Neural cell (in vitro differentiated cells): Measurements from ENCODE around the gene SOS1. TPM values are rescaled to one million over a fixed set of nuclear protein-coding genes. Genes with fewer than 3 reads are reported as not detected.

Source experiments
- H2AFZ ChIP-seq: fragments of 200-600, 300-800 bp; sonication (generic), shearing (Covaris generic); 2 replicates; pipeline ENCODE4 v1.6.0; 2014; ENCODE audit warnings: low read depth, mild to moderate bottlenecking, antibody characterized with exemption, low read length, moderate library complexity
- H3F3A ChIP-seq: fragments of 200-600 bp; shearing (Covaris generic); 2 replicates; pipeline ENCODE4 v1.6.1; 2016; ENCODE audit warnings: mild to moderate bottlenecking, moderate library complexity, mixed read lengths, antibody characterized with exemption, low read length; ENCODE audit not compliant: insufficient read depth, poor library complexity, severe bottlenecking
- H3K27ac ChIP-seq: fragments of 200-600, 300-800 bp; sonication (generic), shearing (Covaris generic); 2 replicates; pipeline ENCODE4 v1.5.1; 2014; ENCODE audit warnings: mild to moderate bottlenecking, low read length, moderate library complexity
- H3K27me3 ChIP-seq: fragments of 300-800, 200-600 bp; sonication (generic), shearing (Covaris generic); 2 replicates; pipeline ENCODE4 v1.6.0; 2014; ENCODE audit warnings: mild to moderate bottlenecking, low read depth, low read length, moderate library complexity; ENCODE audit not compliant: insufficient read depth
- H3K36me3 ChIP-seq: fragments of 300-800, 200-600 bp; sonication (generic), shearing (Covaris generic); 2 replicates; pipeline ENCODE4 v1.5.1; 2014; ENCODE audit warnings: mild to moderate bottlenecking, antibody characterized with exemption, low read length, moderate library complexity; ENCODE audit not compliant: insufficient read depth
- H3K4me2 ChIP-seq: fragments of 300-800, 200-600 bp; sonication (generic), shearing (Covaris generic); 2 replicates; pipeline ENCODE4 v1.6.0; 2014; ENCODE audit warnings: mild to moderate bottlenecking, low read length
- H3K4me3 ChIP-seq: fragments of 300-800, 200-600 bp; sonication (generic), shearing (Covaris generic); 2 replicates; pipeline ENCODE4 v1.5.1; 2014; ENCODE audit warnings: mild to moderate bottlenecking, low read length, moderate library complexity
- H3K79me2 ChIP-seq: fragments of 200-600 bp; shearing (Covaris generic); replicated peaks from 2 replicates; pipeline ENCODE4 v1.6.0; 2014; ENCODE audit warnings: mild to moderate bottlenecking, low read length, moderate library complexity; ENCODE audit not compliant: insufficient read depth
- H3K9ac ChIP-seq: fragments of 300-800, 200-600 bp; sonication (generic), shearing (Covaris generic); 2 replicates; pipeline ENCODE4 v1.6.1; 2016; ENCODE audit warnings: mild to moderate bottlenecking, low read length, mixed read lengths
- H3K9me2 ChIP-seq: fragments of 200-600 bp; shearing (Covaris generic); 2 replicates; pipeline ENCODE4 v1.6.1; 2016; ENCODE audit warnings: mild to moderate bottlenecking, low read length, mixed read lengths; ENCODE audit not compliant: insufficient read depth
- H3K9me3 ChIP-seq: fragments of 200-600, 300-800 bp; sonication (generic), shearing (Covaris generic); 2 replicates; pipeline ENCODE4 v1.6.1; 2016; ENCODE audit warnings: mild to moderate bottlenecking, mixed run types, low read length, moderate library complexity, mixed read lengths
- H4K20me1 ChIP-seq: fragments of 200-600 bp; shearing (Covaris generic); 2 replicates; pipeline ENCODE4 v1.6.1; 2016; ENCODE audit warnings: mild to moderate bottlenecking, mixed run types; ENCODE audit not compliant: insufficient read depth
- CTCF ChIP-seq: fragments of 450-650 bp; IDR thresholded peaks from 2 replicates; pipeline ENCODE4 v1.5.1; 2014; ENCODE audit warnings: antibody characterized with exemption, mild to moderate bottlenecking, moderate library complexity; ENCODE audit not compliant: poor library complexity, severe bottlenecking
- EP300 ChIP-seq: fragments of 450-650 bp; conservative IDR thresholded peaks from 2 replicates; pipeline ENCODE4 v1.6.1; 2014; ENCODE audit warnings: antibody characterized with exemption, mild to moderate bottlenecking, moderate library complexity; ENCODE audit not compliant: poor library complexity, severe bottlenecking
- EZH2 ChIP-seq: fragments of 200-600, 300-800 bp; shearing (Covaris generic), sonication (generic); IDR thresholded peaks from 2 replicates; pipeline ENCODE4 v1.6.1; 2014; ENCODE audit warnings: antibody characterized with exemption, low read length, borderline replicate concordance, mild to moderate bottlenecking; ENCODE audit not compliant: insufficient read depth, poor library complexity, severe bottlenecking
- MXI1 ChIP-seq: fragments of 450-650 bp; conservative IDR thresholded peaks from 2 replicates; pipeline ENCODE4 v1.6.1; 2014; ENCODE audit warnings: antibody characterized with exemption, mild to moderate bottlenecking; ENCODE audit not compliant: poor library complexity, severe bottlenecking
- POLR2AphosphoS5 ChIP-seq: IDR thresholded peaks from 2 replicates; pipeline ENCODE4 v1.6.1; 2012
- RAD21 ChIP-seq: fragments of 450-650 bp; conservative IDR thresholded peaks from 2 replicates; pipeline ENCODE4 v1.6.1; 2014; ENCODE audit warnings: antibody characterized with exemption, mild to moderate bottlenecking, moderate library complexity
- REST ChIP-seq: IDR thresholded peaks from 2 replicates; pipeline ENCODE4 v1.6.1; 2012; ENCODE audit warnings: borderline replicate concordance
- SMC3 ChIP-seq: fragments of 450-650 bp; conservative IDR thresholded peaks from 2 replicates; pipeline ENCODE4 v1.6.1; 2014; ENCODE audit warnings: antibody characterized with exemption, mild to moderate bottlenecking, moderate library complexity; ENCODE audit not compliant: poor library complexity
- TAF1 ChIP-seq: IDR thresholded peaks from 2 replicates; pipeline ENCODE4 v1.6.1; 2012; ENCODE audit warnings: low read depth
- polyA plus RNA-seq: library from polyadenylated mRNA; depleted of rRNA; stranded (reverse); fragments of >200 nt; gene quantifications from 2 replicates; pipeline ENCODE4 v1.2.3, GENCODE V29; 2014

Gene SOS1
- polyA plus RNA-seq, 1 donor from 2014 or later: 19.0 TPM

GRCh38 chr2:38997781-38998180, 123.1 kb downstream of the SOS1 start:
- no peak overlapping the region for H3K4me3 ChIP-seq
- no peaks in the 10 kb centered on the region for H4K20me1 ChIP-seq
- no peaks in the 10 kb centered on the region for H3K27me3 ChIP-seq
- no peak overlapping the region for H3K4me2 ChIP-seq
- H3K27ac ChIP-seq: no peak overlapping the region
- no peaks in the 10 kb centered on the region for H3K36me3 ChIP-seq
- H3K9ac ChIP-seq: no peak overlapping the region
- no peaks in the 10 kb centered on the region for H3K9me2 ChIP-seq
- no peak overlapping the region for H2AFZ ChIP-seq
- no peaks in the 10 kb centered on the region for H3K9me3 ChIP-seq
- TF ChIP-seq EP300 (no peak), POLR2AphosphoS5 (no peak), RAD21 (no peak), EZH2 (no peak), SMC3 (no peak), REST (no peak)
- H3F3A ChIP-seq: peaks cover 3% of the 10 kb centered on the region
- no peaks in the 10 kb centered on the region for H3K79me2 ChIP-seq

- Histone ChIP-seq H3K79me2 (no peaks in the 10 kb centered on the region), H3K9me2 (no peaks in the 10 kb centered on the region), H3K27me3 (no peaks in the 10 kb centered on the region), H3F3A (peaks cover 3% of the 10 kb centered on the region), H3K36me3 (peaks cover 5% of the 10 kb centered on the region), H3K27ac (no peak overlapping the region), H3K4me3 (no peak overlapping the region), H2AFZ (no peak overlapping the region), H3K9ac (no peak overlapping the region), H3K9me3 (no peaks in the 10 kb centered on the region), H4K20me1 (no peaks in the 10 kb centered on the region), H3K4me2 (no peak overlapping the region)
- no peak for TF ChIP-seq RAD21
- no peak for TF ChIP-seq EZH2
- no peak for TF ChIP-seq EP300
- TF ChIP-seq CTCF: no peak
- no peak for TF ChIP-seq MXI1
- TF ChIP-seq SMC3: no peak
- TF ChIP-seq POLR2AphosphoS5: no peak
- no peak for TF ChIP-seq TAF1
- no peak for TF ChIP-seq REST
These were observed 129.0 kb downstream of the SOS1 start for GRCh38 chr2:38991899-38992298.
